ENCODE results near the gene TRIM54. TPM values are rescaled to one million over a fixed set of nuclear protein-coding genes. Genes with fewer than 3 reads are reported as not detected.

The TRIM54 gene
- total RNA-seq, 4 donors from 2014 or later, result 0.22 to 1.6 (median 0.54) TPM; not detected in 1

DNA sequence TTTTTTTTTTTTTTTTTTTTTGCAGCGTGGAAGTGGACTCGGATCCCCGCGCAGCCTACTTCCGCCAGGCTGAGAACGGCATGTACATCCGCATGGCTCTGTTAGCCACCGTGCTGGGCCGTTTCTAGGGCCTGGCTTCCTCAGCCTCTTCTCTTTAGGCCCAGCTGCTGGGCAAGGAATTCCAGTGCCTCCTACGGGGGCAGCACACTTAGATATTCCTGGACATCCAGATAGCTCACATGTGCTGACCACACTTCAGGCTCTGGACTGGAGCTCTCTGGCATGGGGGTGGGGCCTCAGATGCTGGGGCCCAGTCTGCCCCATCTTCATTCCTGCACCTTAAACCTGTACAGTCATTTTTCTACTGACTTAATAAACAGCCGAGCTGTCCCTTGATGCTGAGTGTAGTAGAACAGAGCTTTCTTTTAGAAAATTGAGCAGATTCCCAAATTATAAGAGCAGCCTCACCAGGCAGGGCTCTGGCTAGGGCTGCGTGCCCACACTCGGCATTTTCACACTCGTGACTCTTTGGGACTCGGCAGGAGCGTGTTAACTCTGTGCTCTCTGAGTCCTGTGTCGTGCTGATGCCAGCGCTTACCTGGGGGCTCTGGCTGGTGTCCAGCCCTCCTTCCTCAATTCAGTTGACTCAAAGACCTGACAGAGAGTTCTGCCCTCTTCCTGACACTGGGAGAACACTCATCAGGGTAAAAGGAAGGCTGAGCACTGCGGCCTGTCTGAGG is 38.7 kb upstream of the TRIM54 start:
- H3K27ac ChIP-seq, result no peak overlapping the region
- H3K4me3 ChIP-seq (replicated peaks in 1 of 3), result no peak overlapping the region
- no peaks in the 10 kb centered on the region for H3K9me3 ChIP-seq
- WGBS, 2 donors, result 88 to 92% methylated on average over 19 of the region's 19 CpGs
- peaks cover 20 to 51% of the 10 kb centered on the region in 2 donors for H3K36me3 ChIP-seq
- intact Hi-C loops (cut with DNase I), result no loop called here
- H3K27me3 ChIP-seq, result no peaks in the 10 kb centered on the region
- no peak for TF ChIP-seq POLR2A (IDR thresholded peaks at IDR 0.05)
- TF ChIP-seq CTCF (IDR thresholded peaks at IDR 0.05), result no peak
- no peaks in the 10 kb centered on the region for H3K4me1 ChIP-seq
- no peak for DNase-seq

DNA sequence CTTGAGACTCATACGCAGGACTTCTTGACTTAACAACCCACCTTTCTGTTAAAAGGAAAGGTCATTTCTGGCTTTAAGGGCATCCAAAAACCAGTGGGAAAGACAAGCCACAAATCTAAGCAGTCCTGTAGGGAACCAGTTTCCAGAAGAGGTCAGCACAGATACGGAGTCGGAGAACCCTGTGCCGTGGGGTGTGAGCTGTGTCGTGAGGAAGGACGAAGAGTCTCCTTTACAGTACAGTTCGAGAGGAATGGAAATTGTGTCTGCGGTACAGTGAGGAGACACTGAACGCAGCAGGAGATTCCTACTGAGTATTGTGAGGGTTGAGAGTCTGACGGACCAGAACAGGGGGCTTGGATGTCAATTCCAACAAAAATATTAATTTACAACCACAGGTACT is 37.1 kb upstream of the TRIM54 start:
- TF ChIP-seq POLR2A (IDR thresholded peaks at IDR 0.05) (no peak), CTCF (IDR thresholded peaks at IDR 0.05) (no peak)
- no peak for DNase-seq
- intact Hi-C loops (cut with DNase I), result loop anchor here (5.0 kb wide), 1 partner anchor 37 kb away; the partner anchor contains the start of gene TRIM54
- 82 to 83% methylated on average over 10 of the region's 10 CpGs for WGBS, 2 donors
- Histone ChIP-seq H3K27ac (no peak overlapping the region), H3K27me3 (no peaks in the 10 kb centered on the region), H3K4me3 (replicated peaks in 1 of 3) (no peak overlapping the region), H3K9me3 (no peaks in the 10 kb centered on the region), H3K36me3 (peaks cover 14 to 36% of the 10 kb centered on the region in 2 donors), H3K4me1 (peaks cover 0 to 3% of the 10 kb centered on the region in 2 donors)

DNA sequence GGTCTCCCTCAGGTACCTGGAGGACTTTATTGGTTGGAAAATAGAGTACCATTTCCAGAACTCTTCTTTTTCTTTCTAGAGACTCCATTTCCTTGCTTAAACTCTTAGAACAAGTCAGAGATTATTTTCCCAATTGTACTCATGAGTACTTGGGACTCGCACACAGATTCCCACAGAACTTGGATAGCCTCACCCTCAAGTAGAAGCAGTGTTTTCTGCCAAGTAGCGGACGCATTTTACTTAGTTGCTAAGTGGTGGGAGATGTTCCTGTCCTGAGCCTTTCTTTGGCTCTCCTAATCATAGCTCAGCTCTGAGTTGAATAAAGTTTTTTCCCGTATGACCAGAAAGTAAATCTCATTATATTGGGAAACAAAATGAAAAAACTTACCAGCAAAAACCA is 36.6 kb upstream of the TRIM54 start:
- 77 to 84% methylated on average over 4 of the region's 4 CpGs for WGBS, 2 donors
- H3K27me3 ChIP-seq, result no peaks in the 10 kb centered on the region
- H3K4me1 ChIP-seq, result peaks cover 0 to 7% of the 10 kb centered on the region in 2 donors
- no peak for DNase-seq
- no peak overlapping the region for H3K27ac ChIP-seq
- intact Hi-C loops (cut with DNase I), result loop anchor here (5.0 kb wide), 1 partner anchor 37 kb away; the partner anchor contains the start of gene TRIM54
- TF ChIP-seq CTCF (IDR thresholded peaks at IDR 0.05), result no peak
- TF ChIP-seq POLR2A (IDR thresholded peaks at IDR 0.05), result no peak
- H3K4me3 ChIP-seq (replicated peaks in 1 of 3), result no peak overlapping the region
- H3K9me3 ChIP-seq, result no peaks in the 10 kb centered on the region
- peaks cover 14 to 31% of the 10 kb centered on the region in 2 donors for H3K36me3 ChIP-seq

- 81% methylated on average over 4 of the region's 4 CpGs for WGBS, 2 donors
These were observed 34.3 kb upstream of the TRIM54 start for GRCh38 chr2:27247893-27248292.

More at GRCh38 chr2:27247893-27248292, 34.3 kb upstream of the TRIM54 start:
- Histone ChIP-seq H3K9me3 (no peaks in the 10 kb centered on the region), H3K27me3 (no peaks in the 10 kb centered on the region), H3K36me3 (peaks cover 2 to 12% of the 10 kb centered on the region in 2 donors), H3K4me1 (peaks cover 0 to 7% of the 10 kb centered on the region in 2 donors), H3K4me3 (replicated peaks in 1 of 3) (no peak overlapping the region), H3K27ac (no peak overlapping the region)
- no peak for DNase-seq
- TF ChIP-seq CTCF (IDR thresholded peaks at IDR 0.05), result no peak
- no peak for TF ChIP-seq POLR2A (IDR thresholded peaks at IDR 0.05)
- intact Hi-C loops (cut with DNase I), result loop anchor here (5.0 kb wide), 1 partner anchor 34 kb away; the partner anchor contains the start of gene TRIM54

Measured in thyroid gland (tissue), 4 donors.